Coronary artery (tissue), 2 donors: ENCODE data around the gene ENPP7.

Source experiments
- DNase-seq: peaks from one replicate; pipeline ENCODE4 v3.0.0-alpha.2; 2017; ENCODE audit warnings: low spot score
- H3K27ac ChIP-seq, 2 donors: fragments of 200-600 bp; sonication (generic); one replicate each; pipeline ENCODE4 v1.5.1; 2016 to 2019
- H3K4me3 ChIP-seq: fragments of 200-600 bp; sonication (generic); 2 replicates; pipeline ENCODE4 v1.5.1; 2016; ENCODE audit warnings: mild to moderate bottlenecking, moderate library complexity
- CTCF ChIP-seq: fragments of 200-600 bp; sonication (generic); IDR thresholded peaks from one replicate; pipeline ENCODE4 v1.5.1; 2019; ENCODE audit warnings: antibody characterized with exemption

Gene ENPP7

GRCh38 chr17:79732804-79733691 lies 2.3 kb downstream of the ENPP7 start:
- no peak for TF ChIP-seq CTCF
- H3K4me3 ChIP-seq = peak overlapping the region; percentile 25
- no peak for DNase-seq
- H3K27ac ChIP-seq = no peak overlapping the region

GRCh38 chr17:79733692-79734070 lies 2.9 kb downstream of the ENPP7 start:
- no peak for TF ChIP-seq CTCF
- Histone ChIP-seq H3K4me3 (no peak overlapping the region), H3K27ac (no peak overlapping the region)
- no peak for DNase-seq

GRCh38 chr17:79735096-79735495 lies 4.4 kb downstream of the ENPP7 start:
- no peak for TF ChIP-seq CTCF
- Histone ChIP-seq H3K4me3 (no peak overlapping the region), H3K27ac (no peak overlapping the region)
- no peak for DNase-seq

- TF ChIP-seq CTCF = no peak
- no peak for DNase-seq
- H3K27ac ChIP-seq = no peak overlapping the region
- no peak overlapping the region for H3K4me3 ChIP-seq
Observed at GRCh38 chr17:79737046-79737921, 6.5 kb downstream of the ENPP7 start.

DNA sequence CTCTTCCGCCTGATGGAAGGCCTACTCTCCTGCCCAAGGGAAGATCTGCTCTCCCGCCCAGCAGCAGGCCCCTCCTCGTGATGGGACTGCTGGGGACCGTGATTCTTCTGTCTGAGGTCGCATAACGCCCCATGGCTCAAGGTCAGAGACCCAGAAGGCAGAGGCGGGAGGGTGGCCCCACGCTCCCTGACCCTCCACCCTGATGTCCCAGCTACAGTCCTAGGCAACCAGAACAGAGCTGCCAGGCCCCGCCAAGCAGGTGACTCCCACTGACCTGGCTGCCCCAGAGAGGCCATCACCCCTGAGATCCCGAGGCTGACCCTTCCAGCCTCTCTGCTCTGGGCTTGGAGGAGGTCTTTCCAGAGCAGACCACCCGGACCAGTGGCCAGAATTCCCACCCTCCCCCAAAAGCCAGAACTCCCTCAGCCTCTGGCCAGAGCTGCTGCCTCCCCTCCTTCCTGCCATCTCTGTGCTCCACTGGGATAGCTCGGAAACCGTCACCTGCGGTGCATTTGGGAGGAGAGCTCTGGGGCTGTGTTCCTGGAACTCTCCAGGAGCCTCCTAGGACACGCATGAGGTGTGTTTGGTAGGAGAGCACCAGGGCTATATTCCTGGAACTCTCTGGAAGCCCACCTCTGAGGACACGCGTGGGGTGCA lies 7.3 kb downstream of the ENPP7 start:
- H3K4me3 ChIP-seq = no peak overlapping the region
- no peak overlapping the region for H3K27ac ChIP-seq
- no peak for DNase-seq
- no peak for TF ChIP-seq CTCF

- Histone ChIP-seq H3K4me3 (no peak overlapping the region), H3K27ac (no peak overlapping the region)
- no peak for DNase-seq
- TF ChIP-seq CTCF = no peak
Observed at GRCh38 chr17:79738643-79739042, 7.9 kb downstream of the ENPP7 start.
